Activated CD8-positive, alpha-beta memory T cell treated with anti-CD3 and anti-CD28 coated beads, Interleukin-2, amount 50 U/mL, for 48 hours (primary cell): ENCODE data around the gene SNX19.

Source experiments
- DNase-seq: peaks from one replicate; pipeline ENCODE4 v3.0.0-alpha.2; 2020

The SNX19 gene

DNA sequence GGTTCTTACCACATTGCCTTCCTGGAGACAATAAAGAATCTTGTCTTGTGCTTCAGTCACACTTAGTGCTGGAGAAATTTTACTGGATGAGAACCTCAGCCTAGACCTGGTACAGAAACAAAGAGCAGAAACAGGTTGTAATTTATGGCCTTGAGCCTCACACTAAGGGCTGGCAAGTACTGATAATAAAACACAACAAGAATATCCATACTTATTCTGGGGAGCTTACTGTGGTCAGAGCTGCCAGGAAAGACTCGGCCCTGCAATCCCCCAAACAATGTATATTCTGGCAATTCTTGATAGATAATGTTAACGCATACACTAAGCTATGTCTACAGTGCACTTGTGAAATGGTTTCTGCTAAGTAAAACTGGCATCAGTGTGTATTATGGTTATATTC lies 9.7 kb downstream of the SNX19 start:
- no peak for DNase-seq

DNA sequence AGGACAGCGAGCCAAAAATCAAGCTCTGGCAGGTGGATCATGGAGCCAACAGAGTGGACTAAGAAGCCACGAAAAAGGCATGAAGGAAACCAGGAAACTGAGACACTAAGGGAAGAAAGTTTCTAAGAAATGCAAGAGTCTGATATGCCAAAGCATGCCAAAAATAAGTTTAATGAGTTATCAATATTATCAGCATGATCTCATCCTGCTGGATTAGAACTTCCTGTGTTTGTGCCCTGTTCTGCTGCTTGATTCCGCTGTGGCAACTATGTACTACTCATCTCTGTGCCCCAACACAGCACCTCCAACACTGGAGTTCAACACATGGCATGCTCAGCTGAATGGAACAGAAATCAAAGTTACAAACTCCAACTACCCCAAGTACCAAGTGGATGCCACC lies 10.8 kb downstream of the SNX19 start:
- DNase-seq = no peak

DNA sequence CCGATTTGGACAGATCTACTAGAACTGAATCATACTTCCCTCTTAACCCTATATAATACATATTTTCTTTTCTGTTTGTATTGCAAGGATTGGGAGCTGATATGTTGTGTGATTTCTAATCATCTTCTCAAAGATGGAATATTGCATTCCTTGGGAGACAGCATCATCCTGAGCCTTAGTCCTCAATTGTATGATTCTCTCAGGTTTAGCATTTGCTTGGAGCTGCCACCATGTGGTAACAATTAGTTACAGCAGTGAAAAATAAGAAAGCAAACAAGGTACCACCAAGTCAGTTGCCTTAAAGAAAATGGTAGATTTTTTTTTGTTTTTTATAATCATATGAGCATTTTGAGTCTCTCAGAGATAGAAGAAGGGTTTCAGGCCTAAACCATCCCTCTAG lies 11.9 kb downstream of the SNX19 start:
- DNase-seq = no peak

DNA sequence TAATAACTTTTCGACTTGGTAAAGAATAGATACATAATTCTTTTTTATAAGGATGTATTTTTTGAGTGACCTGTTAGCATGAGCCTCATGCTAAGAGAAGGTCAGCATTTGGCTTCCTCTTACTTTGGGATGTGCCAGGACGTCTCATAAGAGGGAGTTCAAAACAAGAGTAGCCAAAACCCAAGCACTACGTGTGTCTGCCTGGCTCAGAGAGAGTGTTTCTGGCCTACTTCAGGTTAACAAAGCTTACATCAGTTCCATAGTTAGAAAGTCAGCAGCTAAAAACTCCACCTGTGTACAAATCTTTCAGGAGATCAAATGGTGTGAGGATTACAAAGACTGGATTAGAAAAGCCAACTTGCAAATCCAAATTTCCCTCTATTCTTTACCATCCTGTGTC lies 13.9 kb downstream of the SNX19 start:
- DNase-seq = no peak

DNA sequence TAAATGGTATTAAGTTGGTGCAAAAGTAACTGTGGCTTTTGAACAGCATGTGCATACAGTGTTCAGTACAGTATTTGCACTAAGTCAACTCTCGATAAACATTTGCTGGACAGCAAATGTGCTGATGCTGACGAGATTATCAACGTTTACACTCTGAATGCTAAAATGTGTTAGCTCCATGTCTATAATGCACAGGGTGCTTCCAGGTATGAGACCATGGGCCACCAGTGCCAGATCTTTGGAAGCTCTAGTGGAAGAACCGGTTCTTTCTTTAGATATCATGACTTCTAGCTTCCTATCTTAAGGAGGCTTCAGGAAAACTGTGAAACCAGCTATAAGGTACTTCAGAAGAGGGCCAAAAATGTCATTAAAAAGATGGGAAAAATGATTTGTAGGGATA lies 17.2 kb downstream of the SNX19 start:
- no peak for DNase-seq

DNA sequence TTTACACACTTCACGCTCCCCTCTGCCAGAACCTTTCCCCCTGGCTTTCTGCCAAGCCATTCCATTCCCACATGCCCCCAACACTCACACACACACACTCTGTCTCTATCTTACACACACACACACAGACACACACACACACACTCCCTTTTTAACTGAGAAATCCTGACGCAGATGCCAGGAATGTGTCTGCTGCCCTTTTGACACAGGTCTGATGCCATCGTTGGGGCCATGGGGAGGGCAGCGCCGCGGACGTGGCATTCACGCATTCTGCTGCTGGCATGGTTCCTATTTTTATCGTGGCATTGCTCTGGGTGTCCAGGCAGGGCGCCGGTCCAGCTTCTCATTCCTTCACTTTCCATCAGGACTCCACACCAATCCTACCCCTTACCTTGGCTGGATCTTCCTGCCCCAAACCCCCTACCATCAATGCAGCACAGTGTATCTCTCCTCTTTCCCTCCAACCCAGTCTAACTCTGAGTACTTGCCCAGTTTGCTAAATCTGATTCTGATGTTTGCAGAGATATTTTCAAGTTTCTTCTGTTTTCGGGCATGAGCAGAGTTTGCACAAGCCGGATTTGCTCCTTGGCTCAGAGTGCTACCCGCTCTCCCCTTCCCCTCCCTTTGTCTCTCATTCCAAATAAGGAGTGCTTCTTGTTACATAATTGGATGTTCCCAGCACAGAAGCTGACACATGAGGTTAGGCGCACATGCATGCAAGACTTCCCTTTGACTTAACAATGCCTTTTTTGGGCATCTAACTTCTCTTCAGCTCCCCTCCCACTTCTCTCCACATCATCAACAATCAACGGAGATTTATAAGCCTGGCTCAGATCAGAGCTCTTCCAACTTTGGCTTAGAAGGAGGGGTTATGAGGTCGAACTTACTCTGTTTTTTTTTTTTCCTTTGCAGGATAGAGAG lies 18.8 kb downstream of the SNX19 start:
- no peak for DNase-seq

DNA sequence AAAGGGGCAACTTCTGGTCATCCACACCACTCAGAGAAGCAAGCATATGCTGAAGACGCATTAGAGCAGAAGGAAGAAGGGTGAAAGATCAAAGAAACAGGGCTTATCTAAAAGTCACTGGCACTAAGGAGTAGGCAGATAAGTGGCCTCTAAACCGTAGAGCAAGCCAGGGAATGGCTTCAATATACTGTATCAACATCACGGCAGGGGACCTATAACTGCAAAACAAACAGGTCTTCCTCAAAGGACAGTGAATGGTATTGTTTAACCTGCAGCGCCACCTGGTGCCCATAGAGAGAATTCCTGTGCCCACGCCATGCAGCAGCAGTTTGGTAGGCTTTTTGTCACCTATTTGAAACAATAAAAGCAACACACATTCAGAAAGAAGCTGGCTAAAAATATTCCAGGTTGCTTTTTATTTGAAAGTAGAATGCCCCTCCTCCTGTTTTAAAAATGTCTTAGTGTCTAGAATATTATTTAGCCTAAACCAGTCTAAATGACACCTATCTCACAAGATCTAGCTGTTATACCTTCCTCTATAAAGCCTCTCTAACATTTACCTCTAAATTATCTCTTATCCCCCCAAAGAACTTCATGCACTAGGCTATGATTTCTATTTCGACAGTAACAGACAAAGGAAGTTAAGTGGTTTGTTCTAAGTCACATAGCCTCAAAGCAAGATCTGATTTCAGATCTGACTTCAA lies 21.8 kb downstream of the SNX19 start:
- peak; percentile 77 for DNase-seq

DNA sequence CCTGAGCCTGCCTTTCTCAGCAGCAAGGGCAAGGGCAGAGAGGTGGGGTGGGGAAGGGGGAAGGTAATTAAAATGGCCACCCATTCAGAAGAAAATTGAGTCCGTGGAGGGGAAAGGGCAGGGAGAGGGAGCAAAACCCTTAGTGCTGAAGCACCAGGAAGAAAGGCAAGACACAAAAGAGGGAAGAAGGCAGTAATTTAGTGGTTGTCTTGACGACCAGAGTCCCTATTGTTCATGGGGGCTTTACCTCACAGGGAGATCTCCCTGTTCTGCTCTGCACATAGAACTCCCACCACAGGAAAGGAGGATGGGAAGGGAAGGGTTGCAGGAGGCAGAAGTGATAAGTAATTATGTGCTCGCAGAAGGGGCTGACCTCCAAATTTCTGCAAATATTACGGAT lies 23.4 kb downstream of the SNX19 start:
- no peak for DNase-seq

DNA sequence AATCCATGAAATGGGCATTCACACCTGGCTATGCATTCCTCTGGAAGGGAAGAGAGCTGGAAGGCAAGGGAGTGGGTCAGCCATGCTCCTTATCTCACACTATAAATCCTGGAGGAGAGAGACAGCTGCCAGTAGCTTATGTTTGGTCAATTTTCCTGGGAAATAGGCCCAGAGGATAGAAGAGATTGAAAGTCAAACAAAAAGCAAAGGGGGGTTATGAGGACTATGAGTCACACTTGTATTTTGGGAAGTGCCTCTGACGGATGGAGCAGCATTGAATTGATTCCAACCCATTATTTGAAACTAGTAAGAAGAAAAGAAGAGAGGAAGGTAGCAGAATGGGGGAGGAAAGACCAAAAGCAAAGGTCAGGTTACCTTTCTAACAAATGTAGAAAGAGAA lies 25.0 kb downstream of the SNX19 start:
- DNase-seq = no peak

DNA sequence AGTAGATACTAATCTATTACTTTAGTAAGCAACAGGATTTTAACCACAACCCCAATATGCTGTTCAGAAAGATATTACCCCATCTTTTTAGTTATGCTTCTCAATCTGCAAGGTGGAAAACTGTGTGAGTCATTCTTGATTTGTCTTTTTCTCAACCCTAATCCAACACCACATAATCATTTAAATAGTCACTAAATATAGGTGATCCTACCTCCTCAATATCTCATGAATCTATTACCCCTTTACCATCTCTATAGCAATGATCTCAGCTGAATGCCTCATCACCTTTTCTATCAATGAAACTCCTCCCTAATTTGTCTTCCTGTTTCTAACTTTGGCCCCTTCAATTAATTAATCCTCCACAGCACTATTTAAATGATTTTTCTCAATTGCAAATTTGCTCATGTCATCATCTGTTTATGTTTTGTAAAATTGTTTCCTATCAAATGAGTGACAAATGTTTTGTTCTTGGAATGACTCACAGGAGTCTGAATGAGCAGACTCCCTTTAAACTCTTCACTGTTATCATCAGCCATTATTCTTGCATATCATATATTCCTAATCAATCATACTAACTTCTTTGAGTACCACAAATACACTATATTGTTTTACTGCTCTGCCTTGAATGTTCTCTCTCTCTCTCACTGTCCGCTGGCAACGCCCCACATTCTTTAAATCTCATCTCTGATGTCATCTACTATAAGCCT lies 26.1 kb downstream of the SNX19 start:
- no peak for DNase-seq

DNA sequence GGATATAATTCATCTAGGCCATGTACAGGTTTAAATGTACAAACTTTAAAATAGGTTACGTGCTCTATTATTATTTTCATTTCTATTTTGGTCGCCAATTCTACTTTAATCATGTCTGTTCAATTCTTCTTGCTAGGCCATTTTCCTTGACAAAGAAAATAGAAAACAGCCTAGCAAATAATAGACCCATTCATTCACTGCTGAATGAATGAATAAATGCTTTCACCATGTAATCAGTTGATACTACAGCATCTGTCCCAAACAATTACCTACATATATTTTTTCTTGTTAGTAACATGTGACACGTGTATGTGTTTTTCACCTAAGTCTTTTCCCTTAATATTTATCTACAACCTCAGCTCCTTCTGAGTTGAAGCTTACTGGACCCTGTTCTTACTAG lies 27.5 kb downstream of the SNX19 start:
- no peak for DNase-seq

DNA sequence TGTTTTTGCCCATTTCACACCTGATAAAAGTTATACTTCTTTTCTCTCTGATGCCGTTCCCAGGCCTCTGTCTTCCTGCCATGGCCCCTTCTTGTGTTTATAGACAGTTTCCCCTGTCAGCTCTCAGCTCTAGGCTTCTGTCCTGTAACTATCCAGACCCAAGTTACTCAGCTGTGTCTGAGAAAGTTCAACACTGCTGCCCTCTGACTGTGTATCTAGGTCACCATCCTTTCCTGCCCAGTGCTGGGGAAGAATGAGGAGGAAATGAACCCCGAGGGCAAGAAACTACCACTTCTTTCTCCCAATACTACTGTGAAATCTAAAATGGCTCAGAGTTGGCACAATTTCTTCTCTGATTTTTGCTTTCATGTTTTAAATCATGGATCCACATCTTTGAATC lies 29.6 kb downstream of the SNX19 start:
- no peak for DNase-seq

DNA sequence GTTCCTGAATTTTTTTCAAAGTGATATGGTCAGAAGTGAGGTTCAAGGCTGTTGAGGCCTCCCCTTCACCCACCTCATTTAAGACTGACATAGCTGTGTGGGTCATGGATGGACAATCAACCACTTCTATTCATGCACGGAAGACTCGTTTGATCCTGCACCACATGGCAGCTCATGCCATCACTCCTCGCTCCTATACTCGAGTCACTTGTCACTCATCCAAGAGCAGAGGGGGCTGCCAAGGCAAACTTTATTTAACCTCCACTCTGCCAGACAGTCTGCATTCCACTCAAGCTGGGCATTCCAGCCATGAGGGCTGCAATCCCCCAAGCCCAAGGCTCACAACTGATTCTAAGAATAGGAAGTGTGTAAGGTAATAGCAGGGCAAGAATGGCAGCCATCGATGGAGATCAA lies 34.1 kb downstream of the SNX19 start:
- DNase-seq = no peak

DNA sequence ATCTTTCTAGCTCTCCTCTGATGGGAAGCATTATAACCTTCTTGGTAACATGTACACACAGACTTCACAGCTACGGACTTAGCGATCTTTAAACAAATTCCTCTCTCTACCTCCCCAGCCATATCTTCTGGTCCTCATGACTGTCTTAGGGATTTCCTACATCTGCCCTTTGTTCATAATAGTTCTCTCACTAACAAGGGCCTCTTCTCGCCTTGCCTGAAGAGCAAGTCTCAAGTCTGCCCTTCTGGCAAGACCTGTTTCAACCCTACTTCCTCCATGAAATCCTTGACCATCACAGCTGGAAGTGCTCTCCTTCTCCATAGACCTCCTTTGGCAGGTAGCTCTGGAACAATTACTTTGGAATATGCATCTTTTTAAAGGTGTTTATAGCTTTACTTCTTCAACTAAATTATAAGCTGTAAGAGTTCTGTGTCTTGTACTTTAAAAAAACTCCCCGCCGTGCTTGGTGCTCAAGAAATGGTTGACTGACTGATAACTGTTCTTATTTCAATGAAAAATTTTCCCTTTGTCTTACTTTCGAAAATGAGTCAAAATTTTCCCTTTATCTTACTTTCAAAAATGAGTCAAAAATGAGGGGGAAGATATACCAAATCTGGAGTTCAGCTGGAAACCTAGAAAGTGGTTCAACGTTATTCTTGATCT lies 34.7 kb downstream of the SNX19 start:
- DNase-seq = no peak

DNA sequence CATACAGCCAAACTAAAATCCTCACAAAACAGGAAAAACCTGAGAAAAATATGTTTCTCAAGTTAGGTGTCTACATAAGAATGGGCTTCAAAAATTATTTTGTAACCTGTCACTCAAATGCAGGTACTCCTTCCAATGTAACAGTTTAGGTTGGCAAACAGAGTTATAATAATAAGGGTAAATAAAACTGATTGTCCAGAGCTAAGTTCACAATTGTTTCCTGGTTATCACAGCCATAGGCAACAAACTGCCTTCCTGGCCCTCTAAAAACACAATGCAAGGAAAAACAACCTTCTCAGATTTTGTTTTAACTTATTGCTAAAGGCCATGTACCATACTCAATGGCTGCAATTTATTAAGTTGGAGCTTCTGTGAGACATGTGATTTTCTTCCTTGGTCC lies 36.4 kb downstream of the SNX19 start:
- DNase-seq = no peak

DNA sequence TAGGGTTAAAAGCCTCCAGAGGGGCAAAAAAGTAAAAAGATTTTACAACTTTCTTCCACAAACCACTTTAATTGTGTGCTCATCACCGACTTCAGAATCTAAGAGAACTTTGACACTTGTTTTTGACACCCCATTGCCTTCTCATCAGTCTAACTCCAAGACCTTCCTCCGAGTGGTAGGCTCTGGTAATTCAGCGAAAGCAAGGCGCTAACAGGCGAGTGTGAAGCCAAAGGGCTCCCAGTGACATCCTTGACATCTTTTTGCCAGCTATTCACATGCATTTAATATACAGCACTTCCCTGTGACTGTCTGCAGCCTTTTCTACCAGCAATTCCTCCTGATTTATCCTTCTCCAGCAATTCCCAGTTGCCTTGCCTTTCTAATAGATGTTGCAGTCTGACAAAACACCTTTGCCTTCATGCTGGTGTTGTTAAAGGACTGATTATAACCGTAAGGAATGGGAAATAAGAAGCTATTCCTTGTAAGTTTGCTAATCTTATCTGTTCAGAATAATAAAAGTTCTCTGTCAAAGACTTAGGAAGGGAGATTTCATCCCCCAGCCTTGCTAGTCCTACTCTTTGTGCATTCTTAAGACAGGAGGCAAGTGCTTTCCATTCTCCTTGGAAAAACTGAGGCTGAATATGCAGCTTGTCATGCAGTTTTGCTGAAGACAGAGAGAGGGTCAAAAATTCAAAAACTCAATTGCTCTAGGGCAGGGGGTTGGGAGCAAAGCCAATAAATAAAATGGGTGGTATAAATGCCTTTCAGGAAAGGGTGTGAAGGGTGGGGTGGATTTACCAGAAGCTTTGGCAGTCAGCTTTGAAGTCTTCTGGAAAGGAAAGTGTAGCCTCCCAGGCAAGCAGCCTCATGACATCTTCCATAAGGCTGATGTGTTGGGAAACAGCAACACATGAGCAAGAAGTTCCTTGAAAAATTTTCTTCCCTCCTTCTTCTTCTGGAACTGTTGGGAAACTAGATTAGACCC lies 39.1 kb downstream of the SNX19 start:
- DNase-seq = no peak

DNA sequence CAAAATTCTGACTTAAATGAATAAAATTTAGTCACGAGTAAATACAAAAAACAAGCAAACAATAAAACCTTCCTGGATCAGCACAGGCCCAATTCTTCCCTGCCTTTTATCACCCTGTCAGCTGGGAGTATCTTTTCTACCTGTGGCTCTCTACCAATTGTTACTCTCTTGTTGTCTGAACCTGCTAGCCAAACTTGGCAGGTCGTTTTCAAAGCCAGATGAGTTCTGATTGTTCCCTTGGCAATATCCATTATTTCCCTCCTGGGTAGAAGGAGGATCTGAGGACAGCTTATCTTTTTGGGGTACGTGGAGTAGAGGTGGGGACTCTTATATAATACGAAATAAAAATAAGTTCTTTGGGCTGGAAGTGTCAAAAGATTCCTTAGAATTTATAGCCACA lies 40.2 kb downstream of the SNX19 start:
- no peak for DNase-seq

DNA sequence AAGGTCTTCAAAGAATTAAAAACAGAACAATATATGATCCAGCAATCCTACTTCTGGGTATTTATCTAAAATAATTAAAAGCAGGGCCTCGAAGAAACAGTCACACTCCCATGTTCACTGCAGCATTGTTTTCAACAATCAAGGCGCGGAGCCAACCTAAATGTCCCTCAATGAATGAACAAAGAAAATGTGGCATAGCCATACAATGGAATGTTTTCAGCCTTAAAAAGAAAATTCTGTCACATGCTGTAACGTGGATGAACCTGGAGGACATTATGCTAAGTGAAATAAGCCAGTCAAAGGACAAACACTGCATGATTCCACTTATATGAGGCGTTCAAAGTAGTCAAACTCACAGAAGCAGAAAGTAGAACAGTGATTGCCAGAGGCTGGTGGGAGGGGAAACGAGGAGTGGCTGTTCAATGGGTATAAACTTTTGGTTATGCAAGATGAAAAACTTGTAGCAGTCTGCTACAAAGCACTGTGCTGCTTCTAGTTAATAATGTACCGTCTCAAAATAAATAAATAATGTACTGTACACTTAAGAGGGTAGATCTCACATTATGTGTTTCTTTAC lies 41.2 kb downstream of the SNX19 start:
- DNase-seq = no peak

DNA sequence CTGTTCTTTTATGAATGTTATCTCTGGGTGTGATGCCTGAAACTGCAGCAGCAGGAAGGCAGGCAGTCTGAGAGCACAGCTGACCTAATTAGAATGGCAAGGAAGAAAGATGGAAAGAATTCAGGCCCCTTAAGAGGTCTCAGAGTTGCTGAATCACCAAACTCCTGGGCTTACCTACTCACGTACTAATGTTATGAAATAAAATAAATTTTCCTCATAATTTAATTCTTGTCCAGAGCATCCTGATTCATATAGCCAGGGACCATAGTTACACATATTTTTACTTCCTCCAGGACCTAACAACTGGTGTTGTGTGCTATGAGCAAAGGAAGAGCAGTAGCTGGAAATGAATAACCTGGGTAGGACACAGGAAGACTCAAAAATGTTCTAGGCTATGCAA lies 41.9 kb downstream of the SNX19 start:
- no peak for DNase-seq

DNA sequence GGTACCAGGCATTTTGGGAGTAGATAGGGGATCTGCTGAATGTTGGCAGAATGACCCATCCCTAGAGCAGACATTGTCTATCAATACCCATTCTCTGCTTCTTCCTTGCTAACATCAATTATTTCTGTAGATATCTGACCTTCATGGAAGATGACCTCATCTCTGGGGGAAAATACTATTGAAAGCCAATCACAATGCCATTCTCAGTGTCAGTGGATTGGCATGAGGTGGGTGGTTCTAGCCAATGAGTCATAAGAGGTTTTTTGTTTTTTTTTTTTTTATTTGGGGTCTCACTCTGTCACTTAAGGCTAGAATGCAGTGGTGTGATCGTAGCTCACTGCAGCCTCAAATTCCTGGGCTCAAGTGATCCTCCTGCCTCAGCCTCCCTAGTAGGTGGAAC lies 42.5 kb downstream of the SNX19 start:
- DNase-seq = no peak

DNA sequence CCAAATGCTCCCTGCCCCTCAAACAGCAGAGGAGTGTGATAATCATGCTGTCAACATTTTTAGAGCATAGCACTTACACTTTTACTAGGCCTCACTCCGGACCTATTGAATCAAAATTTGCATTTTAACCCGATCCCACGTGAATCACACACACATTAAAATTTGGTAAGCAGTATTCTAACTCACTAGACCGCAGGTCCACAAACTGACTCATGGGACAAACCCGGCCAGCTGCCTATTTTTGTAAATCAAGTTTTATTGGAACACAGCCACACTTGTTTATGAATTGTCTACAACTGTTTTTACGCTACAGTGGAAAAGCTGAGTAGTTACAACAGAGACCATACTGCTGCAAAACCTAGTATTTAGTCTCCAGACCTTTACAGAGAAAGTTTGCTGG lies 43.3 kb downstream of the SNX19 start:
- DNase-seq = no peak

DNA sequence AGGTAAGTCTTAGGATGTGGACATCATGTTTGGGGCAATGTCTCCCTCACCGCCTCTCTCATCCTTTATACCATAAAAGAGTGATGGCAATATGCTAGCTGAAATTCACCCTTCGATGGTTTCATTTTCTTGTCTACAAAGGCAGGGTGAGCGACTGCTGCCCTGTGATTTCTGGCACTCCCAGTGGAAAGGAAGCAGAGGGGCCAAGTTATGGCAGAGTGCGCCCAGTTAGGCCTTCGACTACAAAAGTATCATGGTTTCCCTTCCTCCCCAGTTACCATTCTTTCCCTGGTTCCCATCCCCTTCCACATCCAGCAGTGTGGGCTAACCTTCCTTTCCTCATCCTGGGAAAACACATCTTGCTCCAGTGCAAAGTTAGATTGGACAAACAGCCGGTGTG lies 43.8 kb downstream of the SNX19 start:
- no peak for DNase-seq
